HuH-7 (cell line): ENCODE data around the gene FGD2.
"Not testable (repeated sequence)": the region's sequence is repeated elsewhere in the genome, so short reads cannot be mapped to it uniquely, and the experiment has no call there.

Source experiments
- DNase-seq: peaks from one replicate; pipeline ENCODE4 v3.0.0; 2011; ENCODE audit warnings: low spot score

The FGD2 gene

GRCh38 chr6:36990401-36990800, 15.1 kb upstream of the FGD2 start:
- not testable (repeated sequence) for DNase-seq

GRCh38 chr6:36997811-36998722, 7.4 kb upstream of the FGD2 start:
- DNase-seq = no peak

- no peak for DNase-seq
Measured at GRCh38 chr6:36998723-36999038, 6.8 kb upstream of the FGD2 start.

- no peak for DNase-seq
Measured at GRCh38 chr6:36999061-36999750, 6.2 kb upstream of the FGD2 start.

- no peak for DNase-seq
Measured at GRCh38 chr6:36999751-37000125, 5.7 kb upstream of the FGD2 start.

GRCh38 chr6:37004044-37004980, 1.1 kb upstream of the FGD2 start:
- DNase-seq = no peak

- no peak for DNase-seq
Measured at GRCh38 chr6:37005827-37006567, 542 bp downstream of the FGD2 start.

- no peak for DNase-seq
Measured at GRCh38 chr6:37006793-37007339, 1.4 kb downstream of the FGD2 start.

- DNase-seq = no peak
Measured at GRCh38 chr6:37007340-37008043, 2.0 kb downstream of the FGD2 start.

- no peak for DNase-seq
Measured at GRCh38 chr6:37008484-37009465, 3.3 kb downstream of the FGD2 start.

- no peak for DNase-seq
Measured at GRCh38 chr6:37010402-37010892, 5.0 kb downstream of the FGD2 start.

GRCh38 chr6:37011656-37012378, 6.4 kb downstream of the FGD2 start:
- DNase-seq = no peak

- DNase-seq = no peak
Measured at GRCh38 chr6:37013516-37014491, 8.3 kb downstream of the FGD2 start.

GRCh38 chr6:37014667-37015066, 9.2 kb downstream of the FGD2 start:
- no peak for DNase-seq

GRCh38 chr6:37015532-37015931, 10.1 kb downstream of the FGD2 start:
- DNase-seq = no peak

GRCh38 chr6:37016995-37017394, 11.5 kb downstream of the FGD2 start:
- no peak for DNase-seq

- no peak for DNase-seq
Measured at GRCh38 chr6:37017606-37018197, 12.2 kb downstream of the FGD2 start.
